Activated CD4-positive, alpha-beta T cell treated with anti-CD3 and anti-CD28 coated beads for 48 hours (primary cell): ENCODE measurements around the gene MCOLN1.
"Not testable (repeated sequence)": the region's sequence is repeated elsewhere in the genome, so short reads cannot be mapped to it uniquely, and the experiment has no call there.

Experiments used
- DNase-seq: peaks from one replicate; pipeline ENCODE4 v3.0.0-alpha.2; 2020

MCOLN1 gene

GRCh38 chr19:7526059-7526929 lies 3.9 kb downstream of the MCOLN1 start:
- no peak for DNase-seq

GRCh38 chr19:7527516-7528191 lies 5.2 kb downstream of the MCOLN1 start:
- no peak for DNase-seq

- no peak for DNase-seq
These were observed 5.7 kb downstream of the MCOLN1 start for GRCh38 chr19:7528192-7528519.

- DNase-seq = no peak
These were observed 6.3 kb downstream of the MCOLN1 start for GRCh38 chr19:7528522-7529245.

GRCh38 chr19:7529246-7529600 lies 6.8 kb downstream of the MCOLN1 start:
- no peak for DNase-seq

GRCh38 chr19:7529610-7530490 lies 7.4 kb downstream of the MCOLN1 start:
- DNase-seq = no peak

- no peak for DNase-seq
These were observed 11.0 kb downstream of the MCOLN1 start for GRCh38 chr19:7533281-7533885.

GRCh38 chr19:7533925-7534480 lies 11.6 kb downstream of the MCOLN1 start:
- DNase-seq = peak; percentile 88

GRCh38 chr19:7534531-7535046 lies 12.2 kb downstream of the MCOLN1 start:
- peak; percentile 59 for DNase-seq

- DNase-seq = peak; percentile 97
These were observed 12.9 kb downstream of the MCOLN1 start, which contains the start of gene PNPLA6 for GRCh38 chr19:7535047-7535997. TSS of gene PNPLA6 (plus strand) at chr19:7535717. CDS start at chr19:7535789, 72 bp downstream.

GRCh38 chr19:7535998-7536695 lies 13.7 kb downstream of the MCOLN1 start:
- no peak for DNase-seq

GRCh38 chr19:7538990-7539389 lies 16.6 kb downstream of the MCOLN1 start:
- not testable (repeated sequence) for DNase-seq

- DNase-seq = no peak
These were observed 17.5 kb downstream of the MCOLN1 start for GRCh38 chr19:7539827-7540425.

GRCh38 chr19:7540761-7541474 lies 18.5 kb downstream of the MCOLN1 start:
- peak; percentile 69 for DNase-seq

- DNase-seq = no peak
These were observed 19.0 kb downstream of the MCOLN1 start for GRCh38 chr19:7541475-7541824.

- no peak for DNase-seq
These were observed 19.5 kb downstream of the MCOLN1 start for GRCh38 chr19:7541828-7542443.

- DNase-seq = no peak
These were observed 20.3 kb downstream of the MCOLN1 start for GRCh38 chr19:7542556-7543348.
